Fibroblast of peridontal ligament (primary cell): ENCODE results near the gene PPP1R37.
A peak's percentile ranks its signal among the peaks of the same experiment; 100 is the strongest.

Experiments used
- DNase-seq: peaks from one replicate; pipeline ENCODE4 v3.0.0-alpha.2; 2010; ENCODE audit errors: extremely low read depth

The PPP1R37 gene

DNA sequence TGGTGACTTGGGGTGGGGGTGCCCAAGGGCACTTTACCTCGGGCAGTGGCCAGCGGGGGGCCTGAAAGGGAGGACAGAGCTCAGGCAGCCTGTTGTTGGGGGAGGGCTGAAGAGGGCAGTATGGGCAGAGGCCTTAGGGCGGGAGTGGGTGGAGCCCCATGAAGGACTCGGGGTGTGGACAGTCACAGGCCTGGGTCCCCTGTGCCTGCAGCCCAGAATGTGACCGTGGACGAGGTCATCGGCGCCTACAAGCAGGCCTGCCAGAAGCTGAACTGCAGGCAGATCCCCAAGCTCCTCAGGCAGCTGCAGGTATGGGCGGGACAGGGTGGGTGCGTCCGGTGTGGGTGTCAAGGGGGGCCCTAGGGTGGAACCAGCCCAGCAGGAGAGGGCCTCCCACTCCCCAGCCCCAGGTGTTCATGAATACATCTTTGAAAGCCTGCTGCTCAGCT, 45.3 kb downstream of the PPP1R37 start:
- no peak for DNase-seq

DNA sequence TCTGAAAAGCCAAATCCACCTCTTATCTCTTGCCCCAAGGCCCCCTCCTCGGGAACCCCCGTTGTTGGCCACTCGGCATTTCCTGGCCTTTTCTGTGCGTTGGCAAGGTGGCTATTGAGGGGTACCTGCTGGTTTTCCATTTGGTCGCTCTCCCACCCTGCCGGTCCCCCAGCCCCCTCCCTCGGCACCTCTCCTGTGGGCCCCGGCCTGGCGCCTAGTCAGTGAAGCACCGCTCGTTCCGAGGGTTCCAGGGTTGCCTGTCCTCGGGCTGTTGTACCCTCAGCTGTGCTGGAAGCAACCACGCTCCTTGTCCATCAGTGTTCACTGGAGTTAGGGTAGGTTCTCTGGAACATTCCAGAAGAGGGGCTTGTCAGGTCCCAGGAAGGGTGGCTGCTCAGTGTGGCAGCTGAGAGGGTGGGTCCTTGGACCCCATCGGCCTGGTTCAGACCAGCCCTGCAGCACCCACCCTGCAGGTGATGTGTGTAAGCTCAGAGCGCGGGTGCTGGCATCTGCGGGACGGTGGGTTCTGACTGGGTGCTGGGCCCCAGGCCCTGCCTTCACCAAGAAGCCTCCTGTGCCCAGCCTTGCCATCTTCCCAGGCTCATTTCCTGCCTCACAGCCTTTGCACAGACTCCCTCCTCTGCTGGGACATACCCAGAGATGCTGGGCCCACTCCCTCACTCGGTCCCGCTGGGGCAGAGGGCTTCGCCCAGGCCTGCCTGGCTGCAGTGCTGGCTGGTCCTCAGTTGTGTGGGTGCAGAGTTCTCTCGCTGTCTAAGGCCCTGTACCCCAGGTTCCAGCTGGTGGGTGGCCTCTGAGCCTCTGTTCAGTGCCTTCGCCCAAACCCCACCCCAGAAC, 46.5 kb downstream of the PPP1R37 start:
- no peak for DNase-seq

DNA sequence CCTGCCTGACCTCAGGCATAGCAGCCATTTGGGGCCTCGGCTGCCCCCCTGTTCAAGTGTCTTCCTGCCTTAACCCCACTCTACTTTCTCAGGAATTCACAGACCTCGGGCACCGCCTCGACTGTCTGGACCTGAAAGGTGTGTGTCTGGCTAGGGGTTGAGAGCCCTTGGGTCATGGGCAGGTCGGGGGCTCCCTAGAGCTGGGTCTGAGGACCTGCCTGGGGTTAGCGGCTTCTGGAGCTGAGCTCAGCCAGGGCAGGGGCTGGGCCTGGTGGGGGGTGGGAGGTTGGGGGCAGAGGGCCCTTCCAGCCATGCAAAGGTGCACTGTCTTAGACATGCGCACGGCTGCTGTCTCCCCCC, 47.1 kb downstream of the PPP1R37 start:
- DNase-seq: no peak

DNA sequence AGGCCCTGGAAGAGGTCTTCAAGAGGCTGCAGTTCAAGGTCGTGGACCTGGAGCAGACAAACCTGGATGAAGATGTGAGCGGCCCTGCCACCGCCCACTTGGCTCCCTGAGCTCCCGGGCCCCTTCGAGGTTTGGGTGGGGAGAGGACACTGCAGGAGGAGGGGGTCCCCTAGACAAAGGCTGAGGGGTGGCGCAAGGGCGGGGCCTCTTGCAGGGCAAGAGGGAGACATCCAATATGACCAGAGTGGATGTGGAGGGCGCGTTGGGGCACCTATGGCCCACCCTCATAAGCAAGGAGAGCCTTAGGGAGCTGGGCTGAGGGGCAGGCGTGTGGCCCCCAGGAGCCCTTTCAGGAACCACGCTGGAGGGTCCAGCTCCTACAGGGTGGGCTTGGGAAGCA, 47.6 kb downstream of the PPP1R37 start:
- DNase-seq: no peak

DNA sequence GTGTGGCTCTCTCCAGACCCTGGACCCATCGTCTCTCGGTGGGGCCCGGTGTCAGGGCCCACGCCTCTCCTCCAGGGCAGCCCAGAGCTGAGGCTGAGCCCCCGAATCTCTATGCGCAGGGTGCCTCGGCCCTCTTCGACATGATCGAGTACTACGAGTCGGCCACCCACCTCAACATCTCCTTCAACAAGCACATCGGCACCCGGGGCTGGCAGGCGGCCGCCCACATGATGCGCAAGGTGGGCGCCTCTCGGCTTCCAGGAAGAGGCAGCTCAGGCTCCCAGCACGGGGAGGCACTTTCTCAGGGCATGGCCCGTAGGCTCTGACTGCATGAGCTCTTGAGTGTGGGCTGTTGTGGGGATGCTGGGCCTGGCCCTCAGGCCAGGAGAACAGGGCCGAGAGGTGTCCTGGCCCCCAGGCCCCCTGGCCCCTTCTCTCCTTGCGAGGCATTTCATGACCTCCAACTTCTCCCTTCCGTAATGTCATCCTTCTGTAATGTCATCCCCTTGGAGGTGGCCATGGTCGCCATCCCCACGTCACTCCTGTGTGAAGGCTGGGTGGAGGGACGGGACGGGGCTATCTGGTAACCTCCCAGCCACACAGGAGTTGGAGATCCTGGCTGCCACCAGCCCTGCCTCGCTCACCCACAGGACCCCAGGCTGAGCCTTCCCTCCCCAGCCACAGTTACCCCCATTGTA, 48.4 kb downstream of the PPP1R37 start:
- no peak for DNase-seq

DNA sequence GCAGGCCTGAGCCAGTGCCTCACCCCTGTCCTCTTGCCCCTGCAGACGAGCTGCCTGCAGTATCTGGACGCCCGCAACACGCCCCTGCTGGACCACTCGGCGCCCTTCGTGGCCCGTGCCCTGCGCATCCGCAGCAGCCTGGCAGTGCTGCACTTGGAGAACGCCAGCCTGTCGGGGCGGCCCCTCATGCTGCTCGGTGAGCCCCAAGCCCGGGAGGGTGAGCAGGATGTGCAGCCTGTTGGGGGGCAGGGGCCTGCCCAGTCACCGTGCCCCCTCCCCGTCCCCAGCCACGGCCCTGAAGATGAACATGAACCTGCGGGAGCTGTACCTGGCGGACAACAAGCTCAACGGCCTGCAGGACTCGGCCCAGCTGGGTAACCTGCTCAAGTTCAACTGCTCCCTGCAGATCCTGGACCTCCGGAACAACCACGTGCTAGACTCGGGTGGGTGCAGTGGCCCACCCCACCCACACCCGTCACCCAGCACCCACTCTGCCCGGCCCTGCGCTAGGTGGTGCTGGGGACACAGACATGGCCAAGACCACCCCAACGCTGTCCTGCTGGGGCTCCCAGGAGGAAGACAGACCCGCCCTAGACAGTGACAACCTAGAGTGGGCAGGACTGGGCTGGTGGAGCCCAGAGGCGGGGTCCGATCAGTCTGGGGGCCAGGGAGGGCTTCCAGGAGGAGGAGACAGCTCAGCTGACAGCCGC, 49.2 kb downstream of the PPP1R37 start:
- no peak for DNase-seq

DNA sequence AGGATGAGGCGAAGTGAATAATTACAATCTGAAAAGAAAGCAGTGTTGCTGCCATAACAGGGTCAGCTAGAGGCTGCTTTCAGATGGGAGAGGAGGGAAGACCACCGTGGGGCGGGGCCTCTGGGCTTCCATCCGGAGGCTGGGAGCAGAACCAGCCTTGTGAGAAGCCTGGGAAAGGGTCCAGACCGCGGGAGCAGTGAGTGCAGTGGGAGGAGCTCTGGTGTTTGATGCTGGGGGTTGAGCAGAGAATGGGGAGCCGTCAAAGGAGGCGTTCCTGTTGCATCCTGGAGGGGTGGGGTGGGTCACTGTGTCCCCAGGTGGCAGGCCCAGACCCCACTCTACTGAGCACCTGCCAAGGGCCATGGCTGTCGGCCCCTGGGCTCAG, 49.7 kb downstream of the PPP1R37 start:
- no peak for DNase-seq

DNA sequence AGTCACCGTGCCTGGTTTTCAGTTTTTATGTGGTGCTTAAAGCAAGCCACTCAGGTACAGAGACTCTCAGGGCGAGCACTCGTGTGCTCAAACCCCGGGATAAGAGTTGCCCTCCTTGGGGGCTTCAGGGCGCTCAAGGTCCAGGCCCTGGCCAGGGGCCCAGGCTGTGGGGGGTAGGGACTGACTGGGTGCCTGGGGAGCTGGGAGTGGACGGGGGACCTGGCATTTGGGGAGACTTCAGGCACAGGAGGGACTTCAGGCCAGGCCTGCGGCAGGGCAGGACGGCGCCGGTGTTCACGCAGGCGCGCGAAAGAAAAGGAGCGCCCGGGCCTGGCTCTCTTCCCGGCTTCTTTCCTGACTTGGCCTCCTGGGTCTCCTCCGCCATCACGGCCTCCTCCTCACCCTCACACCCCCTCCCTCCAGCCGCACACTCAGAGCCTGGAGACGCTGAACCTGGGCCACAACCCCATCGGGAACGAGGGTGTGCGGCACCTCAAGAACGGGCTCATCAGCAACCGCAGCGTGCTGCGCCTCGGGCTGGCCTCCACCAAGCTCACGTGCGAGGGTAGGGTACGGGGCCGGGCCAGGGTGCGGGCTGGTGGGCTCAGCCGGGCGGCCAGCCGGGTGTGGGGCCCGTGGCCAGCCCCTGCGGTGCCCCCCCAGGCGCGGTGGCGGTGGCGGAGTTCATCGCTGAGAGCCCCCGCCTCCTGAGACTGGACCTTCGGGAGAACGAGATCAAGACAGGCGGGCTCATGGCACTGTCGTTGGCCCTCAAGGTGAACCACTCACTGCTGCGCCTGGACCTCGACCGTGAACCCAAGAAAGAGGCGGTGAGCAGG, 51.7 kb downstream of the PPP1R37 start:
- no peak for DNase-seq

DNA sequence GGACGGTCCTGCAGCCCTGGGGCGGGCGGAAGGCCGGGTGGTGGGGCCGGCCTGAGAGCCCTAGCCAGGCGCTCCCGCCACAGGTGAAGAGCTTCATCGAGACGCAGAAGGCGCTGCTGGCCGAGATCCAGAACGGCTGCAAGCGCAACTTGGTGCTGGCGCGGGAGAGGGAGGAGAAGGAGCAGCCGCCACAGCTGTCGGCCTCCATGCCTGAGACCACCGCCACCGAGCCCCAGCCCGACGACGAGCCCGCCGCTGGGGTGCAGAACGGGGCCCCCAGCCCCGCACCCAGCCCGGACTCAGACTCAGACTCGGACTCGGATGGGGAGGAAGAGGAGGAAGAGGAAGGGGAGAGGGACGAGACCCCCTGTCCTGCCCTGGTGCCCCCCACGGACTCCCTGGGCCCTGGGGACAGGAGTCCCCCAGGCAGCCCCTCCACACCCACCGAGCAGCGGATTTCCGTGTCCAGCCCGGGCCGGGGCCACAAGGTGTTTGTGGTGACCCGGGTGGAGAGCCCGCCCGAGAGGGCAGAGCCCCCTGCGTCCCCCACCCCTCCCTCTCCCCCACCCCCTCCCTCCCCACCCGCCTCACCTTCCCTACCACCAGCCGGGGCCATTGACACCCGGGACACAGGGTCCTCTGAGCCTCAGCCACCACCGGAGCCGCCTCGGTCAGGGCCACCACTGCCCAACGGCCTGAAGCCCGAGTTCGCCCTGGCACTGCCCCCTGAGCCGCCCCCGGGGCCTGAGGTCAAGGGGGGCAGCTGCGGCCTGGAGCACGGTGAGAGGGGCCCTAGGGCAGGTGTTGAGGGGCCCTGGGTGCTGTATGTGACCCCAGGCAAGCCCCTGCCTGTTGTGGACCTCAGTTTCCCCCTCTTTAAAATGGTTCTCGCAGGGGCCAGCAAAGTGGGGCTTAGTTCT, 52.6 kb downstream of the PPP1R37 start:
- DNase-seq: no peak

DNA sequence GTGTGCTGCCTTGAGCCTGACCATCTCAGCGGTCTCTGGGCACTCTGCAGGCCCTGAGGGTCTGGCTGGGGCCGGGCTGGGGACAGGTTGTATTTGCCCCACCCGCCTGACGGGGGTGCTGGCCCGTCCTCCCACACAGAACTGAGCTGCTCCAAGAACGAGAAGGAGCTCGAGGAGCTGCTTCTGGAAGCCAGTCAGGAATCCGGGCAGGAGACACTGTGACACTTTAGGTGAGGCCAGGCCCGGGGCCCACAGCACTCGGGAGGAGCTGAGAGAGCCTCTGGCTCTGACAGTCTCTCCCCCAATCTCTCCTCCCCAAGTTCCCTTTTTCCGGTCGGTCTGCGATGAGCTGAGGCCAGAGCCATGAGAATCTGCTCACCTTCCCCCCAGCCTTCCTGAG, 53.3 kb downstream of the PPP1R37 start:
- DNase-seq: no peak

DNA sequence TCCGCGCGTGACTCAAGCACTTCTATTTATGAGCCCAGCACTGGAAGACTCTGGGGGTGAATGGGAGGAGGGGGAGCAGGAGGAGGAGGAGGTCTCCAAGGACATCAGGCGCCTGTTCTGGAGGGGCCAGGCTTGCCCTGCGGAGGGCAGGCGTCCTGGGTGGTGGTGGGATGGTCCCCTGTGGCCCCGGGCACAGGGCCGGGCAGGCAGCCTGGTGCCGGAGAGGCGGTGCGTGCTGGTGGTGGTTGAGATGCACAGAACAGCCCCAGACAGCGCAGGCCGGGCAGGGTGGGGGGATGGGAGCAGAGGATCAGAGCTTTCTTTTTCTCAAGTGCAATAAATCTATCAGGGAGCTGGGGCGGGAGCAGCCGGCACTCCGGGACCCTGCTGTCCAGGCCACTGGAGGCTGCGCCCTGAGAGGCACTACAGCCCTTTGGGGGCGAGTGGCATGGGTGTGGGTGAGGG, 53.8 kb downstream of the PPP1R37 start:
- DNase-seq: no peak

DNA sequence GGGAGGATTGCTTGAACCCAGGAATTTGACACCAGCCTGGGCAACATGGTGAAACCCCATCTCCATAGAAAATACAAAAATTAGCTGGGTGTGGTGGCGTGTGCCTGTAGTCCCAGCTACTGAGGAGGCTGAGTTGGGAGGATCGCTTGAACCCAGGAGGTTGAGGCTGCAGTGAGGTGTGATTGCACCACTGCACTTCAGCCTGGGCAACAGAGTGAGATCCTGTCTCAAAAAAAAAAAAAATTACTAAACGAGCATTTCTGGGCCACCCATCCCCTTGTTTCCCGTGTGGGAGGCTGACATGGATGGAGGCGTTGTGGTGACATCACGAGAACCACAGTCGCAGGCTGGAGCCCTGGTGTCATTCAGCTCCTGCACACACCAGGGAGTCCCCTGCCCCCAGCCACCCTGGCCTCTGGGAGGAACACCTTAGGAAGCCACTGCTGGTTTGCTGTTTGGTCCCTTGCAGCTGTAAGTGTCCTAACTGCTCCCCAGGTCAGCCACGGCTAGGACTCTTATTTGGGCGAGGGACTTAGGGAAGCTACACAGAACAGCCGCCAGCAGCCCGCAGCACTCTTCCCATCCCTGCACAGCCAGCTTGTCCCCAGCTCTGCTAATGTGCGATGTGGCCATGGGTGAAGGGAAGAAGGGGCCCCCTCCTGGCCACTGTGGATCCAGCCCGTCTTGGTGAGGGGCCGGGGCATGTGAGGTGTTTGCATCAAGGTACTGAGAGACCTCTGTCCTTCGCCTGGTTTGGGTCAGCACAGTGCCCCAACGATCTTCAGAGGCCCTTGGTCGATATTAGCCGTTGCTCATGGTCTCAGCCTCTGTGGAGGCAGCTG, 55.1 kb downstream of the PPP1R37 start:
- no peak for DNase-seq

DNA sequence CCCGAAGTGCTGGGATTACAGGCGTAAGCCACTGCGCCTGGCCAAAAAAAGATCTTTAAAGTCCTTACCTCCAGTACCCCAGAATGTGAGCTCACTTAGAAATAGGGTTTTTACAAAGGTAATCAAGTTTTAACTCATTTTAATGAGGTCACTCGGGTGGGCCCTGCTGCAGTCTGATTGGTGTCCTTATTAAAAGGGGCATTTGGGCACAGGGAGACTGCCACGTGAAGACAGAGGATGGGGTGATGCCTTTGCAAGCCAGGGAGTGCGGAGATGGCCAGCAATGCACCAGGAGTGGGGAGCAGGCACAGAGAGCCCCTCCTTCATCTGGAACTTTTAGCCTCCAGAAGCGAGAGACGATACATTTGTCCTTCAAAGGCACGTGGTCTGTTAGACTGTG, 56.1 kb downstream of the PPP1R37 start:
- no peak for DNase-seq

DNA sequence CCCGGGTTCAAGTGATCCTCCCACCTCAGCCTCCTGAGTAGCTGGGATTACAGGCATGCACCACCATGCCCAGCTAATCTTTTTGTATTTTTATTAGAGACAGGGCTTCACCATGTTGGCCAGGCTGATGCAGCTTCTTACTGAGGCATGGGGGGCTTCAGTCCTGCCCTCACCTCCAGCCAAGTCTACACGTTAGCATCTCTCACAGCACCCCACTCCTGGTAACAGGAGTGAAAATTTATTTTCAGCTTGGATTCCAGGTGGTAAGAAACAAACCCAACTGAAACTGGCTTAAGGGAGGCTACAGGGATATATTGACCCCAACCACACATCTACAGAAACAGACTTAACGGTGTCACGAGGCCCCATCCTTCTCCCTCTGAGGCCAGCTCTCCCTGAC, 57.2 kb downstream of the PPP1R37 start:
- DNase-seq: no peak

DNA sequence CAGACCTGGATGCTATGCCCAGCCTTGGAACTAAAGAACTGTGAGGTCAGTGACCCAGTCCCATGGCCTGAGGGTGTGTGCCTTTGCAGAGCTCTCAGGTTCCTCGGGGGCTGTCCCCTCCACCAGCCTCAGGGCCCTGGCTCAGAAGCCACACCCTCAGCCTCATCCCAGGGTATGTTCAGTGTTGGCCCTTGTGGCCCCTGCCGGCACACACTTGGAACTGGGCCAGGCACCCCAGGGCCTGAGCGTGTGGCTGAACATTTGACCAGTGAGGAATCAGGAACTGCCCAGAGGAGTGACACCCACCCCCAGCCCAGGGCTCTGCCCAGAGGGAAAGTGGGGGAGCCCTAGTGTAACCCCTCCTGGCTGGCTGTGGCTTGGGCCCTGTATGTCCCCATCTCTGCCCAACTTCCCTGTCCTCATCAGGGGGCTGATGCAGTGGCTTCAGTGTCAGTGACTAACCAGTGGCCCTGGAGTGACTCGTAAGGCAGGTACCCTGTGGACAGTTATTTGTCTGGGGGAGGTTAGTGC, 57.8 kb downstream of the PPP1R37 start:
- DNase-seq: no peak

DNA sequence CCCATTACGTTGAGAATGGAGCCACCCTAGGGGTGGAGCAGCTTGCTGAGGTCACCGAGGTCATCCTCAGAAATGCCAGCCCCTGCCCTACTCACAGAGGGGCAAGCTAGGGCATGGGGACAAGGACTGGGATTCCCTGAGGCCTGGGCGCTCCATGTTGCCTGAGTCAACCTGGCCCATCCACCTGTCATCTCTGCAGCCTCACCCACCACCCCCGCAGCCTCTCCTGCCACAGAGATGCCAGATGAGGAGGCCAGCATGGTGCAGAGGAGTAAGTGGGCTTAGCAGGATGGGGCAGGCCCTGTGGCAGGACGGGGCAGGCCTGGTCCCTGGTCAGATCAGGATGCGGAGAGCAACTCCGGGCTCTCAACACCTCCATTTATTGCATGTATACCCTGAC, 58.3 kb downstream of the PPP1R37 start:
- DNase-seq: no peak

DNA sequence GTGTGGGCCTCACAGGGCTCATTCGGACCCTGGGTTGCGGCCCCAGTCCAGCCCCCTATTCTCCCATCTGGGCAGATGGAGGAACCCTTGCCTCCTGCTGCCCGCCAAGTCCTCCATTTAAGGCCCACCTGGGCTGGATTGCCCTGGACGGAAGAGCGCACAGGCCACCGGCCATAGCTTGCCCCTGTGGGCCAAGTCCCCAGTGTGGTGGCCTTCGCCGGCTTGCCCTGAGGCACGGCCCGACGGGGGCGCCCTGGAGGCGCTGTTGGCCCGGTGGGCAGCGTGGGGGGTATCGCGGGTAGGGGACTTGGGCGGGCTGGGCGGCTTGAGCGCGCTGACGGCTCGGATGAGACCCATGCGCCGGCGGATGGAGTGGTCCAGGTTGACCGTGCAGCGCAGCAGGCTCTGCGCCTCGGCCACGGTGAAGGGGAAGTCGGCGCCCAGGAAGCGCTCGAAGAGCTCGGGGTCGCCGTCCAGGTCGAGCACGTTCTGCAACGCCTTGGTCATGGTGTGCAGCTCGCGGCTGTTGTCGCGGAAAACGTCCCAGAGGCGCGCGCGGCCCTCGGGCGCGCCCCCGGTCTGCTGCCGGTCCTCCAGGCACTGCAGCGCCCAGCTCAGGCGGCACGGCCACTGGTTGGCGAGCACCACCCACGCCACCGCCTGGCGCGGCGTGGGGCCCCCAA, 59.0 kb downstream of the PPP1R37 start:
- no peak for DNase-seq

DNA sequence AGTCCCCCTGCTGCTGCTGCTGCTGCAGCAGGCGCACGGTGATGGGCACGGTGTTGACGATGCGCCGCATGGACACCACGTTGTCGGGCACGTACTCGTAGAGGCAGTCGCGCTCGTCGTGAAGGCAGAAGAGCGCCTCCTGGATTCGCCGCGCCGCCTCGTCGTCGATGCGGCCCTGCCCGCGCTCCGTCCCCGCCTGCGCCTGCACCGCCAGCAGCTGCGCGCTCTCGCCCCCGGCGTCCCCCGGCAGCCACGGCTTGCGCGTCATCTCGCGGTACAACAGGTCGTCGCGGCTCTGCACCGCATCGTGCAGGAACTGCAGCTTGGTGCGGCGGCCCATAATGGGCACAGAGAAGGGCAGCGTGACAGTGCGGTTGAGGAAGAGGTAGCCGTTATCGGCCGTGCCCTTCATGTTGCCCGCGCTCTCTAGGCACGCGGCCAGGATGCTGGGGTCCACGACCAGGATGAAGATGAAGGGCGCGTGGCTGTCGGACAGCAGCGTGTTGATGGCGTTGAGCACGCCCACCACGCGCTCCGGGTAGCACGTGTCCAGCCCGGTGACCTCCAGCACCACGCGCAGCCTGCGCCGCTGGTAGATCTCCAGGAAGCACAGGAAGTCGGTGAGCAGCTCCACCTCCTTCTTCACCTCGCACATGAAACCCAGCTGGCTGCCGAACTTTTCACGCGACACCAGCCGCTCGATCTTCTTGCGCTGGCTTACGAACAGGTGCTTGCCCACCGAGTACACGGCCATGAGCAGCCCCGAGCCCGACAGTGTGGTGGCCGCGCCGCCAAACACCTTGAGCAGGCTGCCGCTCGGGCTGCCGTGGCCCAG, 59.7 kb downstream of the PPP1R37 start:
- DNase-seq: peak; percentile 14
